DMS 273 (cell line): ENCODE data around the gene SHISA2.
"Not testable (repeated sequence)": the region's sequence is repeated elsewhere in the genome, so short reads cannot be mapped to it uniquely, and the experiment has no call there.

Experiments
- DNase-seq: peaks from one replicate; lab custom pipeline; 2025; ENCODE audit not compliant: unreplicated experiment; lab: John Stamatoyannopoulos, UW

SHISA2 gene

DNA sequence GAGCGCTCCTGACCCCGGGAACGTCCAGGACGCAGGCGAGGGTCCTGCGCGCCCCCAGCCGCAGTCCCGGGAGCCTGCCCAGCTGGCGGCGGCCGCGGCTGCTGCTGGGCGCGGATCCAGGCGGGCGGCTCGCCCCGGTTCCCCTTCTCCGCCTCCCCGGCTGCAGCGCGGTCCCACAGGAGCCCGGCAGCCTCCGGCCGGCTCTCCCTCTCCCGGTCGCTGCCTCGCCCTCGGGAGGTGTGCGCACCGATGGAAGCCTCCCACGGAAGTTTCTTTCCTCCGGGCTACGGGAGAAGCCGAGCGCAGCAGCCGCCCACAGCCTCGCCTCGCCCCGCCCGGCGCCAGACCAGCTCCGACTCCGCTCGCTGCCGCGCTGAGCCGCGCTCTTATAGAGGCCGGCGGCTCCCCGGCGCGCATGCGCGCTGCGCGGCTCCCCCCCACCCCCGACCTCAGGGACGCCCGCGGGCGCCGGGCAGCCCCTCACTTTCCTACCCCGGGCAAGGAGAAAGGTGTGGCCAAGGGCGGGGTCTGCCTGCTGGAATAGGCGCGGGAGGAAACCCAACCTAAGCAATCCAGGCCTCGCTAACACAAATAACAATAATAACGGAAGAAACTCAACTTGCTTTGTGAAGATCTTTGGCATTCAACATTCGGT, at the start of gene SHISA2:
Gene SHISA2, minus strand, starts transcription at position 360 of the 655 bp plus-strand sequence. CDS start 1,041 bp downstream, outside the sequence.
- DNase-seq = peak; percentile 81

DNA sequence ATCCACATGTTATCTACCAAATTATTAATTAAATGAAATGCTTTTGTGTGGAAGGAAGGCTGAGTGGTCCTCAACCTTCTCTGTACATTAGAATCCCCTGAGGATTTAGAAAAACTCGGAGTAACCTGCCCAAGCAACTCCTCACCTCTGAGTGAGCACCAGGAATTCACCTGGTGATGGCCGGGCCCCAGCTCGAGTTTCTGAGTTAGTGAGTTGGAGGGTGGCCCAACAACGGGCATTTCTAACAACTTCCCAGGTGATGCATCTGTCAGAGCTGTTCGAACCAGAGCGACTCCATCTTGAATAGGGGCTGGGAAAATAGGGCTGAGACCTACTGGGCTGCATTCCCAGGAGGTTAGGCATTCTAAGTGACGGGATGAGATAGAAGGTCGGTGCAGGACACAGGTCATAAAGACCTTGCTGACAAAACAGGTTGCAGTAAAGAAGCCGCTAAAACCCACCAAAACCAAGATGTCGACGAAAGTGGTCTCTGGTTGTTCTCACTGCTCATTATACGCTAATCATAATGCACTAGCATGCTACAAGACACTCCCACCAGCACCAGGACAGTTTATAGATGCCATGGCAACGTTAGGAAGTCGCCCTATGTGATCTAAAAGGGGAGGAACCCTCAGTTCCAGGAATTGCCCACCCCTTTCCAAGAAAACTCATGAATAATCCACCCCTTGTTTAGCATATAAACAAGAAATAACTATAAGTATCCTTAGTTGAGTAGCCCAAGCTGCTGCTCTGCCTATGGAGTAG, 44.2 kb upstream of the SHISA2 start:
- DNase-seq = no peak

DNA sequence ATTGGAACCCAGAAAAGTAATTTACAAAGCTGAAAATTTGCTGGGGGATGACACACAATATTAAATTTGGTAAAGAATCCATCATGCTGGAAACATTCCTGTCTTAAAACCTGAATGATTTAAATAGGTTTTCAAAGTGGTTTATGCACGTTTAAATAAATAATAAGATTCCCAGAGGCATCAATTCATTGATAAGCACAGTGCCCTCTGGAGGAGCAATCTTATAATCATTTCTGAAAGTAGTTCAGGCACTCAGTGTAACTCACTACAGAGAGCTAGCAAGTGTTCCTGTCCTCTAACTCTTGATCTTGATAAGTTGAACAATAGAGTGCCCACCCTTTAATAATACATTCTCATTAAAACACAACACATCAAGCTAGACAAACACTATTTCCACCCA, 43.5 kb upstream of the SHISA2 start:
- DNase-seq = no peak

DNA sequence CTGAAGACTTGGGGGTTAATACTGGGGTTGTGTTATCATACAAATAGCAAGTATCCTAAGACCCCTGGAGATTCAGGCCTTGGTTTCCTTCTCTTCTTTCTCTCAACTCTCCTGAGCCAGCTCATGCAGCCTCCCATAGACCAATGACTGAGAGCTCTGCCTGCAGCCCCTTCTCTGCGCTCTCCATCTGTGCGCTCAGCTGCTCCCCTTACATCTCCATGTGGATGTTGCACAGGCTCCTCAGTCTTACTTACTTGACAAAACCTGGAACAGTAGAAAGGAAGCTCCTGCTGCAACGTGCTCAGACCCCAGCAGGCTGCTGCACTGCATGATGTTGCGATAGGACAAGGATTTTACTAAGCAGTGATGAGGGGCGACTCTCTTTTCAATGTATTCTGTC, 25.0 kb upstream of the SHISA2 start:
- DNase-seq = not testable (repeated sequence)

DNA sequence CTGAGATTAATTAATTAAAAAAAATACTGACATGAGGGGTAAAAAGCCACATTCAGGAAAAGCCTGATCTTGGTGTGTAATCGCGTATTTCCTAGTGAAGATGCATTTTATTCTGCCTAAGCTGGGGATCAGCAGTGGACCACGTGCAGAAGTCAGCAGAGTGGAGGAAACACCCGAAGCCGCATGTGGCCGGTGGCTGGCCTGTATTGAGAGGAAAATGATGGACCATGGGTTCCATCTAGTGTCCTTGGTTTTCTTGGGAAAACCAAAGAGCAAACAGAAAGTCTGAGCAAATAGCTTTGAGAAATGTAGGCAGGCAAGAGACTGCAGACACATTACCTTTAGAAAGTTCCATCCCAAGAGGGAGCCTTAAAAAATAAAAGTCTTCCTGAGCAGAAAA, 23.7 kb upstream of the SHISA2 start:
- DNase-seq = peak; percentile 11

DNA sequence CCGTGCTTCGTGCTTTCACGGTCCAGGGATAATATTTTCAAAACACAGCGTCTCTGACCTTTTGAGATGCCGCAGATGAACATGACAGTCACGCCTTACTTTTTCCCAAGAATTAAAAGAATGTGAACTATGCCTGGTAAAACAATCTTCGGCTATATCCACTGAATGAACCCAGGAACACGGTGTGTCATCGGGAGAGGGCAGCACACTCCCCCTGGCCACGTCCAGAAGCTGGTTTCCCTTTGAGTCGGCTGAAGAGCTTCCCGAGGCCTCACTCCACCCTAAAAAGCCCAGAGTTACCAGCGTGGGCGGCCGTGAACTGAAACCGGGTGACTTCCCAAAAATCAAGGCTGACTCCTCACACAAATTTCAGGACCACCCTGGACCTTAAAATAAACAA, 22.9 kb upstream of the SHISA2 start:
- no peak for DNase-seq

DNA sequence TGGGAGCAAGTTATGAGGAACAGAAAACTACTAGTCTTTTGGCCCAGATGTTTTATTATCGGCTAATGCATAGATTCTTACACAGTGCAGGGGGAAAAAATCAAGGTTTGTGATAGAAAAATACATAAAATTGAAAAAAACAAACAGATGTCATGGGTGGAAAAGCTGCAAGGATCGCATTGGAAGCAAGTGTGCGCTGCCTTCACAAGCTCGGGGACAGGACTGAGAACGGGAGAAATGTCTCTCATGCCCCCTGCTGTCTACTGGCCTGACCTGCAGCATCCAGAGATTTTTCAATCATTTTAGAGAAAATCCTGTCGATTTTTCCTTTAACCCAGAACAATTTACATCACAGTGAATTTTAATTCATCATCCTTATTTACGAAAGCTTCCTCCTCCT, 20.5 kb upstream of the SHISA2 start:
- DNase-seq = not testable (repeated sequence)

DNA sequence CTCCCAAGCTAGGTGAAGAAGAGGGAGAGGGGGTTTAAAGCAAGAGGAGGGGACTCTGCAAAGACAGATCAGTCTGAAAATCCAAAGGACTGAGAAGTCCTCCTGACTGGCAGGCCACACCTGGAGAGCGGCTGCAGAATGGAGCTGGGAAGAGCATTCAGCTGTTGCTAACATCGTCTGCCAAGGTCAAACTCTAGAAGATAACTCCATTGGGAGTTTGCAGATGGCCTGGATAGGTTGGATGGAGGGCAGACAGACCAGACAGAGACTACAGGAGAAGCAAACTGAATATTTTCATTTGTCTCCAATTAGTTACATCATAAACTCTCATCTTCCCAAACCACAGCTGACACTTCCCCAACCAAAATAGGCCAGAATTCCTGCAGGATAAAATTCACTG, 19.9 kb upstream of the SHISA2 start:
- DNase-seq = no peak

DNA sequence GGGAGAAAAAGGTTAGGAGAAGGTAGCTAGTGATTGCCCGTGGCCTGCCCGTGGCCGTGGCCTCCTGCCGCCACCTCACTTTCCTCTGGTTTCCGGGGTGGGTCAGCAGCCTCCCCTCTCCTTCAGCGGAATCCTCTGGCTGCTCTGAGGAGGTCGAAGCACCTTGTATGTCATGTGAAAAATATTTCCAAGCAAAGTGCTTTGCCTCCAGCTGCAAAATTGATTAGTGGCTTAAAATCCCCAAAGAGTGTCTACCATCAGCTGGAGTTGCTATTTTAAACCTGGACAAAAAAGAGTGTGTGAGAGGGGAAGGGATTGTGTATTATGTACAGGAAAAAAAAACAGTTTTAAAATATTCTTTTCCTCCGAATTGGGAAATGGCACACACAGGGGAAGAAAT, 17.8 kb upstream of the SHISA2 start:
- DNase-seq = not testable (repeated sequence)

DNA sequence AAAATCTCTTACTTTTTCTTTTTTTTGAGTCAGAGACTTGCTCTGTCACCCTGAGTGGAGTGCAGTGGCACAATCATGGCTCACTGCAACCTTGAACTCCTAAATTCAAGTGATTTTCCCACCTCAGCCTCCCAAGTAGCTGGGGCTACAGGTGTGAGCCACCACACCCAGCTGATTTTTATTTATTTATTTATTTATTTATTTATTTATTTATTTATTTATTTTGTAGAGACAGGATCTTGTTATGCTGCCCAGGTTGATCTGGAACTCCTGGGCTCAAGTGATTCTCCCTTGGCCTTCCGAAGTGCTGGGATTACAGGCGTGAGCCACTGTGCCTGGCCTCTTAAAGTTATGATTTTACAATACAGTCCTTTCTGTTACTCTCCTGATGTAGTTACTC, 16.6 kb upstream of the SHISA2 start:
- not testable (repeated sequence) for DNase-seq

DNA sequence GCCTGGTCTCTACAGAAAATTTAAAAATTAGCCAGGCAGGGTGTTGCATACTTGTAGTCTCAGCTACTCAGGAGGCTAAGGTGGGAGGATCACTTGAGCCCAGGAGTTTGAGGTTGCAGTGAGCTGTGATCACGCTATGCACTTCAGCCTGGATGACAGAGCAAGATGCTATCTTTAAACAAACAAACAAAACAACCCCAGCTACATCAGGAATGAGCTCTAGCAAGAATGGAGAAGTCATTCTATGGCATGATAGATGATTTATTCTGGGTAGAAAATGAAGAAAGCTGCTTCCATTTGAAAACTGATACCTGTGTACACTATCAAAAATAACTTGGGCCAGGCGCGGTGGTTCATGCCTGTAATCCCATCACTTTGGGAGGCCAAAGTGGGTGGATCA, 15.8 kb upstream of the SHISA2 start:
- no peak for DNase-seq

DNA sequence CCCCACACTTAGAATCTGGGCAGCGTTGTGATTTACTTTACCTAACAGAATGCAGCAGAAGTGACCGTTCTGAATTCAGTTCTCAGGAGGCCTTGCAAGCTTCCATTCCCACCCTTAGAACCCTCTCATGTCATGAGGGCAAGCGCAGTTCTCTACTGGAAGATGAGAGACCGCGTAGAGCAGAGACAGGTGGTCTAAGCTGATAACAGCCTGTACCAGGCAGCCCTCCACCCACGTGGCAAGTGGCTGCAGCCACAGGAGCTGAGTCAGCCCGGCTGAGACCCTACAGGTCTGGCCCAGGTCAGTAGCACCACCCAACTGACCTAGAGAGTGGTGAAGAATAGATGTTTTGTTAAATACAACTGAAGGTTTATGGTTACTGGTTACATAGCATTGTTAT, 14.7 kb upstream of the SHISA2 start:
- DNase-seq = not testable (repeated sequence)

DNA sequence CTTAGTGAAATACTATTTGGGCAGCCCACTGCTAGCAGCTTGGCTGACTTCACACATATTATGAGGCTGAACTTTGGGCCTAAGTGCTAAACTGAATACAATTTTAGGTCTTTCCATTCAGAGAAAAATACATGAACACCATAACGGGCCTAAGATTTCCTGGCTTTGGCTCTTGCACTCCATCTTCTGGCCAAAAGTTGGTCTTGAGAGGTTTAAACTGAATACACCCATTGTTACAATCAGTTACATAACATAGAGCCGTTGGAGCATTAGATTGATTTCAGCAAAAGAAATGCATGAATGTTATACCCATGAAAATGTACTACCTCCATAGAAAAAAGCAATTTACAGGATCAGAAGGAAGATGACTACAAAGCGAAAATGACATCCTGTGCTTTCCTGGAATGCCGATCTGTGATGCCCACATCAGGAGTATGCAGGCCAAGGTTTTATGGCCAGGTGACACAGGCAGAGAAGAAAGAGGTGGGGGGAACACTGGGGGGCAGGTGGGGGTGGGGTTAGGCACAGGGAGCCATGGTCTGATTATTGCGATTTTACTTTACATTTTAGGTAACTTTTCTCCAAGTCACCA, 11.1 kb upstream of the SHISA2 start:
- DNase-seq = peak; percentile 74

DNA sequence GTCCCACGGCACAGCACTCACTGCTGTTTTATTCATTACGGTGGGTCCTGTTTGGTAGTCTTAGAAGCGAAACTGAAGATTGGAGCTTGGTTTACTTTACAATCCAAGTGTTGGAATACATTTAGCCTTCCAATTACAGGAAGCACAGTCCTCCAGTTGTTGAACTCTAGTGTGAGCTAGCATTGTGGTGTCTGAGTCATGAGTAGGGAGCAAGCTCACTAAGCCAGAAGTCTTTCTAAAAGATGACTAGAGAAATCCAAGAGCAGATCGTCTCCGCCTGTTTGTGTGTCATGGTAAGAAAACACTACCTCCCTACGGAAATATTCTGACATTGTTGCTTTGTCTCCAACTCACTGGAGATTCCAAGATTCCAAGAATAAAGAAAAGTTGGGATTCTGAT, 10.1 kb upstream of the SHISA2 start:
- no peak for DNase-seq

DNA sequence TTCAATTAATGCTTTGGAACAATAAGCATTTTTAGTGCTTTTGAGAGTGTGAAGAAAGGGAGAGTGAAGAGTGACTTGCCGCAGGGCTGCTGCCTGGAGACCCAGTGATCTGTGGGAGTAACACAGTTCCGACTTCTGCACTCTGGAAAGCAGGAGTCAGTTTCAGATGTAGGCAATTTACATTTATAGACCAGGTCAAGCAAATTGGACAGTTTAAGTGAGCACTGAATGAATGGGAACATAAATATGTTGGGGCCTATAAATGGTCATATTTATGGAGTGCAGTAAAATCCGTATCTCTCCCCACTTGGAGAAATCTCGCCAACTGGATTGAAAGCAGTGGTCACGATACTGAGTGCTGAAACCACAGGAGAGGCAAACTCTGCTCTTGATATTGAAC, 9.4 kb upstream of the SHISA2 start:
- no peak for DNase-seq

DNA sequence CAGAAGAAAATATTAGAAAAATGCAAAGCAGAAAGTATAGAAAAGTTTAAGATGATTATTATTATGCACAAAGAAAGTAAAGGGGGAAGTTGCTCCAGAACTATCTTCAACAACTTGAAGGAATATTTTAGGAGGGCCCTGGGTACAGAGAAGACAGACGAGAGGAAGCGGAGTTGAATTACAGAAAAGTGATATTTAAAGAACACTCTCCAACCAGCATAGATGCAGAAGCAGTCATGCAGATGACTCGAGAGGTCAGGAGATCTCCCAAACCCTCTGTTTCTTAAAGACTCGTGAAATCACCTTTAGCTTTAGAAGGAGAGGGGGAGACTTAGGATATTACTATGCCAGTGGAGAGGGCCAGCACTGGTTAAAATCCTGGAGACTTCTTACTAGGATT, 8.5 kb upstream of the SHISA2 start:
- no peak for DNase-seq

DNA sequence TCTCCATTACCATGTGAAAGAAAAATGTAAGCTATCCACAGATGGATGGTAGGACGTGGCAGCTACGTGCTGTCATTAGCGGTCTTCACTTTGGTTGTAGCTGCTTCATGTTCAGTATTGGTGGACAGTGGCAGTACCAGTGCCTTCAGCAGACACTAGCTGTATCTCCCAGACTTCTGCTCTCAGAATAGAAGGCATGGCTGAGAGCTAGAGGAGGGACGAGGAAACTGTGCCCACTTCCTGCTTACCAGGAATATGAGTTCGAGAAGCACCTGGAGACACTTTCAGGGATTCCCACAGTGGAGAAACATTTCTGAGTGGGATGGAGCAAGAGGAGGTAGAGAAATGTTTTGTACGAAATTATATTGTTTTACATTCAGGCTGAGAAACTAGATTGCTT, 6.9 kb upstream of the SHISA2 start:
- no peak for DNase-seq

DNA sequence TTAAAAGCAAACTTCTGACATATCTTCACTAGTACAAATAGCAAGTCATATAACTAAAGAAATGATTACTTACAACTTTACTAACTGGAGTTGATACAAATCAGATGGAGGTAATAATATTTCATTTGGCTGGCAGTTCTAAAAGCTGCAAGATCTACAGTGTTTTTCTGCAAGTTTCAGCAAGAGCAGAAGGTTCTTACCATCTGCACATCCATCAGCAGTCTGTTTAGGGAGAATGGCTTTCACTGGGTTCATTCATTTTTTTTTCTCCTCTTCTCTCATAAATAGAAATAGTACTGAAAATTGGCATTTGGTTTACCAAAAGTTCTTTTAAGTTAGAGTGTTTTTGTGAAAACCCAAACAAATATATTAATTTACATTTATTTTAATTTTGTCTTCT, 3.1 kb upstream of the SHISA2 start:
- peak; percentile 51 for DNase-seq

DNA sequence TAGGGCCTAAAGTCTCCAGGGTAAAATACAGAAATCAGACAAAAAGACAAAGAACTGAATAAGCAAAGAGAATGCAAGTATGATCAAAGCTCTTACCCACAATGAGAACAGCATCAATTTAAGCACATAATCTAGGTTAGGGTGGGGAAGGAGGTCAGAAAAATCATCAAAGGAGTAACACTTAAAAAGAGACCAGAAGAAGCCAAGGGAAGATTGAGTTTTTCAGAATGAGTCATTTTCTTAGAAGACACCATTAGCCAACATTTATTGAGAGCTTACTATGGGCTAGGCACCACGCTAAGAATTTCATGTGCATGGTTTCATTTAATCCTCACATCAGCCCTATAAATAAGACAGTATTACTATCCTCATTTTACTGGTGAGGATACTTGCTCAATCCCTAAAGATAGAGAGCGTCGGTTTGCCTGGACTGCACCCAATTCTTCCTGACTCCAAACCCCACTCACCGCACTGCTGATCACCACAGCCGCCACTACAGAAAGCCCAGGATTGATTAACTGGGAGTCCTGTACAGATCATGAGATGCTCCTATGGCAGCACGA, 1.7 kb upstream of the SHISA2 start:
- no peak for DNase-seq

DNA sequence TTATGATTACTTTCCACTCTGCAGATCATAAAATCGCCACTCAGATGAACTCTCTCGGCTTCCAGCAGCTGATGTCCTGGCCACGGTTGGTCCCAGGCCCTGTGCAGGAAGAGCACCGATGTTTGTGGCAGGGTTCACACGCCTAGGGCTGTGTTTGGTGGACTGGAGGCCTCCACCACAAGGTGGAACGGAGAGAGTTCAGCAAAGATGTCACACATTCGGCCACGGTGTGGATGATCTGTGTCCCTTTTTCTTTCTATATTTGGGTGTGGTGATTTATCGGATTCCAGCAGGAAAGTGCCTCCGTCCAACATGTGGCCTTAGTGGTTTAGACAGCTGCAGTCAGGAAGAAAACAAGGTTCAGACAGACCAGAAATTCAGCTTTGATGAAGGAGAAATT, 521 bp upstream of the SHISA2 start:
- DNase-seq = no peak

DNA sequence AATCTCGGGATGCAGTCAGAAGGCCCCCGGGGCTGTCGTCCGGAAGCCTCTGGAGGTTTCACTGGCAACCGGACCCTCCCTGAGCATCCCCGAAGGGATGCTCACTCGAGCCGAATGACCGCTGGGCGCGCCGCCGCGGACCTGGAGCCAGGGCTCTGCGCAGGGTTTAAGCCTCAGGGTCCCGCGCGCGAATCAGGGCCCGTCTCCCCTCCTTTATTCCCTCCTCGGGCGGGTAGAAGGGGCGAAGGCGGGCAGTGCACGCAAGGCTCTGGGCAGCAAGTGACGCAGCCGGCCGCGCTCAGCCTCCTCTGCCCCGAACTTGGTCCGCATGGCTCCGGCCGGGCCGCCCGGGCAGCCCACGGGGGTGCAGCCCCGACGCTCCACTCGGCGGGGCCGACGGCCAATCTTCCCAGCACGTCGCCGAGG, 572 bp downstream of the SHISA2 start:
- peak; percentile 63 for DNase-seq
